Body of pancreas (tissue), 4 donors: ENCODE results near the gene LTBP2. TPM values are rescaled to one million over a fixed set of nuclear protein-coding genes. Genes with fewer than 3 reads are reported as not detected.

Experiments
- ATAC-seq: fragments of 150-250 bp; one replicate; pipeline ENCODE4 v1.9.1; 2016
- DNase-seq, 4 donors: peaks; one replicate each; pipeline ENCODE4 v3.0.0-alpha.2; 2019
- H3K27ac ChIP-seq, 4 donors: fragments of 200-600 bp; sonication (generic); 1 replicate in 3 of 4; 2 replicates in 1 of 4; pipeline versions ENCODE4 v1.5.1 to v1.6.1; 2016 to 2019; ENCODE audit warnings: mild to moderate bottlenecking in 1 of 4, mixed read lengths in 1 of 4, moderate library complexity in 1 of 4
- H3K27me3 ChIP-seq, 2 donors: fragments of 200-600 bp; sonication (generic); one replicate each; pipeline ENCODE4 v1.6.0; 2016; ENCODE audit warnings: mild to moderate bottlenecking in 1 of 2
- H3K36me3 ChIP-seq, 2 donors: fragments of 200-600 bp; sonication (generic); replicated peaks in 1 of 2; 2 replicates each; pipeline ENCODE4 v1.5.1; 2016; ENCODE audit warnings: low read depth in 2 of 2; ENCODE audit not compliant: insufficient read depth in 1 of 2
- H3K4me1 ChIP-seq: fragments of 200-600 bp; sonication (generic); one replicate; pipeline ENCODE4 v1.6.0; 2016
- H3K4me3 ChIP-seq, 2 donors: fragments of 200-600 bp; sonication (generic); 1 replicate in 1 of 2; 2 replicates in 1 of 2; pipeline ENCODE4 v1.5.1; 2016 to 2019
- H3K9me3 ChIP-seq, 3 donors: fragments of 200-600 bp; sonication (generic); 1 replicate in 2 of 3; 2 replicates in 1 of 3; pipeline ENCODE4 v1.5.1; 2016
- POLR2A ChIP-seq, 3 donors: fragments of 450-650 bp; IDR thresholded peaks; one replicate each; pipeline ENCODE4 v1.6.1; 2016; ENCODE audit warnings: antibody characterized with exemption in 3 of 3, mild to moderate bottlenecking in 2 of 3
- WGBS, 2 donors: methylation state at CpG; one replicate each; pipeline ENCODE4 v1.1.5; 2017; 5-methylcytosine and 5-hydroxymethylcytosine counted together
- intact Hi-C: fragments of 100-400 bp; cut with DNase I; formaldehyde crosslinking; loops from one replicate; pipeline ENCODE4 v1.15.1; 2023
- total RNA-seq, 2 donors: library from RNA; depleted of rRNA; stranded (reverse); fragments of >200 nt; gene quantifications; one replicate each; pipeline ENCODE4 v1.1.0, GENCODE V29; 2016
- TF ChIP-seq, protein P1 (sequence below), 7 experiments: fragments of 450-650 bp in 4 of 7; fragments of 200-600 bp in 3 of 7; sonication (generic) in 3 of 7; IDR thresholded peaks; one replicate each; pipeline ENCODE4 v1.5.1; 2016 to 2019; ENCODE audit warnings: antibody characterized with exemption in 7 of 7

The LTBP2 gene
- total RNA-seq, 2 donors from 2014 or later: 15.8 to 20.4 TPM

DNA sequence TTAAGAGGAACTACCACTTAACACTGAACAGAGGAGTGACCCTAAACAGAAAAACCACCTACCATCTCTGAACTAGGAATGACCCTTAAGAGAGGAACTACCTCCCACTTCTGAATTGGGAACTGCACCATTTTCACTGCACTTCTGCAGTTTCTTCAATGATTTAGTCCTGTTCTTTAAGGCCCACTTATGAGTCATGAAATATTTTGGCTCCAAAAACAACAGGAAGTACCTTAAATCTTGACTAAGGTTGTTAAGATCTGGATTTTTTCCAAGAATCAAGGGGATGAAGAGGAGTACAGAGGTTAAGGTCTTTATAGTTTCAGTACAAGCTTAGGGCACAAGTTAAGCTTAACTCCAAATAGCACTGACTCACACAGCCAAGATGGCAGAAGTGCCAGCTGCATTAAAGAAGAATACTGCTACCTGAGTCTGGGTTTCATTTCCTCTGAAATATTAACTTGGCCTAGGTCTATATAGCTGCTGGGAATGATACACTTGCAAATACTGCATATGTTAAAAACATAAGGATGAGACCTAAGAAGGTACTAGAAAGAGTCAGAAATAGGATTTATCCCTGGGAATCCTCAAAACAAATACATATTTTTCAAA lies 123.1 kb downstream of the LTBP2 start:
- no peaks in the 10 kb centered on the region for H3K9me3 ChIP-seq
- no peaks in the 10 kb centered on the region for H3K36me3 ChIP-seq
- H3K4me3 ChIP-seq: no peak overlapping the region
- TF ChIP-seq POLR2A (IDR thresholded peaks at IDR 0.05): no peak
- TF ChIP-seq, protein P1, sequence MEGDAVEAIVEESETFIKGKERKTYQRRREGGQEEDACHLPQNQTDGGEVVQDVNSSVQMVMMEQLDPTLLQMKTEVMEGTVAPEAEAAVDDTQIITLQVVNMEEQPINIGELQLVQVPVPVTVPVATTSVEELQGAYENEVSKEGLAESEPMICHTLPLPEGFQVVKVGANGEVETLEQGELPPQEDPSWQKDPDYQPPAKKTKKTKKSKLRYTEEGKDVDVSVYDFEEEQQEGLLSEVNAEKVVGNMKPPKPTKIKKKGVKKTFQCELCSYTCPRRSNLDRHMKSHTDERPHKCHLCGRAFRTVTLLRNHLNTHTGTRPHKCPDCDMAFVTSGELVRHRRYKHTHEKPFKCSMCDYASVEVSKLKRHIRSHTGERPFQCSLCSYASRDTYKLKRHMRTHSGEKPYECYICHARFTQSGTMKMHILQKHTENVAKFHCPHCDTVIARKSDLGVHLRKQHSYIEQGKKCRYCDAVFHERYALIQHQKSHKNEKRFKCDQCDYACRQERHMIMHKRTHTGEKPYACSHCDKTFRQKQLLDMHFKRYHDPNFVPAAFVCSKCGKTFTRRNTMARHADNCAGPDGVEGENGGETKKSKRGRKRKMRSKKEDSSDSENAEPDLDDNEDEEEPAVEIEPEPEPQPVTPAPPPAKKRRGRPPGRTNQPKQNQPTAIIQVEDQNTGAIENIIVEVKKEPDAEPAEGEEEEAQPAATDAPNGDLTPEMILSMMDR (IDR thresholded peaks at IDR 0.05): no peak
- DNase-seq (no peak), ATAC-seq (no peak)
- intact Hi-C loops: loop anchor here (10.0 kb wide), 1 partner anchor 134 kb away; no protein-coding TSS in a partner anchor
- peaks cover 22% of the 10 kb centered on the region for H3K4me1 ChIP-seq
- H3K27ac ChIP-seq: no peak overlapping the region
- H3K27me3 ChIP-seq: no peaks in the 10 kb centered on the region

DNA sequence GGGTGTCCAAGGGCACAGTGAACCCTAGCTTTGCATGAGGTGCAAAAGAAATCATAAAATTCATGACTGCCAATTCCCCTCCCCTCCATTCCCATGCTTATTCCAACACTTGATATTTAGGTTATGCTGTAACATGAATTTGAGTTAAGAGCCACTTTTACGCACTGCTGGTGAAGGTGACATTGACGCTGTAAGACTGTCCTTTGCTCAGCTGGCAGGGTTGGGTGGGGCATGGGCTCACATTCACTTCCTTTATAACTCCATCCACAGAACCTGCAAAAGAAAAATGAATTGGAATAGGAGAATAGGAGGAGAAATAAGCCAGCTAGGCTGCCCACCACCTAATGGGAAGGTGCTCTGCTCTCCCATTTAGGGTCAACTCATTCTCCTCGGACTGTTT lies 125.9 kb downstream of the LTBP2 start:
- WGBS, 2 donors: 87 to 97% methylated on average over 3 of the region's 3 CpGs
- Histone ChIP-seq H3K9me3 (no peaks in the 10 kb centered on the region), H3K27me3 (no peaks in the 10 kb centered on the region), H3K4me1 (peaks cover 12% of the 10 kb centered on the region), H3K4me3 (no peak overlapping the region), H3K36me3 (peaks cover 0 to 4% of the 10 kb centered on the region in 2 donors), H3K27ac (no peak overlapping the region)
- TF ChIP-seq POLR2A (IDR thresholded peaks at IDR 0.05): no peak
- TF ChIP-seq, protein P1 (IDR thresholded peaks at IDR 0.05): no peak
- ATAC-seq (no peak), DNase-seq (no peak)
- intact Hi-C loops: loop anchor here (10.0 kb wide), 1 partner anchor 131 kb away; no protein-coding TSS in a partner anchor

DNA sequence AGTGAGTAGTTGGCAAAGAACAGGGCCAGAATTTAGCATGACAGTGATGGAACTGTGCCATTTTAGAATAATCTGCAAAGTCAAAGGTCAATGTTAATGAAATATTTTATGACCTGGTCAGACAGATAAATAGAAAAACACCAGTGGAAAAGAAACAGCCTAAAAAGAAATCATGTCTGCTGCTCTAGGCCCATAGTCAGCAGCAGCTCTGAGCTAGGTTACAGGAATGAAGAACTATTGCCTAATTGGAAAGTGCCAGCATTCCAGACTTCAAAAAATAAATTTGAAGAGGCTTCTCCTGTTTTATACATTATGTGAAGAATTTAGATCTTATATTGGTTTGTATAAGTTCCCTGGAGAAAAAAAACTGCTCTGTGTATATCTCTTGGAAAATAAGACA lies 128.7 kb downstream of the LTBP2 start:
- intact Hi-C loops: loop anchor here (10.0 kb wide), 1 partner anchor 129 kb away; no protein-coding TSS in a partner anchor
- ATAC-seq (no peak), DNase-seq (no peak)
- H3K36me3 ChIP-seq: peaks cover 0 to 4% of the 10 kb centered on the region in 2 donors
- TF ChIP-seq, protein P1 (IDR thresholded peaks at IDR 0.05): no peak
- no peak for TF ChIP-seq POLR2A (IDR thresholded peaks at IDR 0.05)
- no peak overlapping the region for H3K27ac ChIP-seq
- H3K4me1 ChIP-seq: no peaks in the 10 kb centered on the region
- H3K27me3 ChIP-seq: no peaks in the 10 kb centered on the region
- no peak overlapping the region for H3K4me3 ChIP-seq
- no peaks in the 10 kb centered on the region for H3K9me3 ChIP-seq

DNA sequence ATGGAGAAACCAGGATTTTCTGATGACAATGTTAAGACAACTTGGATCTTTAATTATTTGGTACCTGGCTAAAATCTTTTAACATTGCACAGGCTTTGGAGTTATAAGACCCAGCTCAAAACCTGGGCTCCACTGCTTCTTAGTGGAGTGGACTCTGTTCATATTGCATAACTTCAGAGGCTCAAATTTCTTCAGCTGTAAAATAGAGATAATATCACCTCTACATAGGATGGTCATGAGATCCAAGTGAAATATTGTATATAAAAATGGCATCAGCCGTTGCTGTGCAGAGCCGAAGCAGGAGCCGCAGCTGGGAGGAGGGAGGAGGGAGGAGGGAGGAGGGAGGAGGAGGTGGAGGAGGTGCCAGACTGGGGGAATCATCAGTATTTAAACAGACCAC lies 129.5 kb downstream of the LTBP2 start:
- intact Hi-C loops: loop anchor here (10.0 kb wide), 1 partner anchor 128 kb away; no protein-coding TSS in a partner anchor

More for the DNA sequence above, 129.5 kb downstream of the LTBP2 start:
- no peak overlapping the region for H3K27ac ChIP-seq
- H3K4me3 ChIP-seq: no peak overlapping the region
- no peaks in the 10 kb centered on the region for H3K4me1 ChIP-seq
- H3K9me3 ChIP-seq: no peaks in the 10 kb centered on the region
- no peak for ATAC-seq
- TF ChIP-seq POLR2A (IDR thresholded peaks at IDR 0.05): no peak
- TF ChIP-seq, protein P1 (IDR thresholded peaks at IDR 0.05): no peak
- no peaks in the 10 kb centered on the region for H3K27me3 ChIP-seq
- no peak for DNase-seq
- peaks cover 0 to 4% of the 10 kb centered on the region in 2 donors for H3K36me3 ChIP-seq
- WGBS, 2 donors: 82 to 91% methylated on average over 3 of the region's 3 CpGs
